Keratinocyte (primary cell): ENCODE measurements around the gene KIF22. TPM values are rescaled to one million over a fixed set of nuclear protein-coding genes. Genes with fewer than 3 reads are reported as not detected.

Source experiments
- DNase-seq: peaks from one replicate; pipeline ENCODE4 v3.0.0-alpha.2; 2011; ENCODE audit warnings: low read depth, missing footprints, low spot score
- FAIRE-seq: peaks from 2 replicates; lab custom pipeline; 2011; peaks lifted over from hg19 to GRCh38; lab: Jason Lieb, UNC
- H2AFZ ChIP-seq: 2 replicates; pipeline ENCODE4 v1.6.0; 2012; ENCODE audit warnings: low read length, control low read depth, inconsistent platforms; ENCODE audit not compliant: control insufficient read depth
- H3K27ac ChIP-seq: 2 replicates; pipeline ENCODE4 v1.5.1; 2011; ENCODE audit warnings: low read length; ENCODE audit not compliant: control insufficient read depth, insufficient read depth
- H3K27me3 ChIP-seq: 3 replicates; pipeline ENCODE4 v1.6.0; 2011; ENCODE audit warnings: low read length; ENCODE audit not compliant: control insufficient read depth, insufficient read depth; ENCODE audit errors: extremely low read depth
- H3K36me3 ChIP-seq, 2 experiments: 2 replicates in 1 of 2; 3 replicates in 1 of 2; pipeline ENCODE4 v1.5.1; 2011; ENCODE audit warnings: low read length in 2 of 2, mild to moderate bottlenecking in 1 of 2; ENCODE audit not compliant: control insufficient read depth in 2 of 2, insufficient read depth in 2 of 2; ENCODE audit errors: extremely low read depth in 1 of 2
- H3K4me1 ChIP-seq: 3 replicates; pipeline ENCODE4 v1.5.1; 2011; ENCODE audit warnings: low read length; ENCODE audit not compliant: control insufficient read depth, insufficient read depth; ENCODE audit errors: extremely low read depth
- H3K4me2 ChIP-seq: 3 replicates; pipeline ENCODE4 v1.6.0; 2011; ENCODE audit warnings: low read depth, low read length; ENCODE audit not compliant: control insufficient read depth, insufficient read depth; ENCODE audit errors: extremely low read depth
- H3K4me3 ChIP-seq, 3 experiments: fragments of 200-600 bp in 1 of 3; sonication (generic) in 1 of 3; 2 replicates in 2 of 3; 3 replicates in 1 of 3; pipeline ENCODE4 v1.5.1; 2011 to 2016; ENCODE audit warnings: low read length in 3 of 3, mild to moderate bottlenecking in 3 of 3, control low read depth in 2 of 3, inconsistent platforms in 1 of 3, low read depth in 1 of 3, mixed read lengths in 1 of 3, mixed run types in 1 of 3, moderate library complexity in 1 of 3; ENCODE audit not compliant: control insufficient read depth in 2 of 3, insufficient read depth in 2 of 3; ENCODE audit errors: extremely low read depth in 1 of 3
- H3K79me2 ChIP-seq: 2 replicates; pipeline ENCODE4 v1.6.0; 2012; ENCODE audit warnings: low read length; ENCODE audit not compliant: control insufficient read depth, insufficient read depth
- H3K9ac ChIP-seq: 3 replicates; pipeline ENCODE4 v1.6.0; 2011; ENCODE audit warnings: low read length; ENCODE audit not compliant: control insufficient read depth, insufficient read depth; ENCODE audit errors: extremely low read depth
- H3K9me1 ChIP-seq: 3 replicates; pipeline ENCODE4 v1.6.0; 2011; ENCODE audit warnings: low read length; ENCODE audit not compliant: control insufficient read depth, insufficient read depth; ENCODE audit errors: extremely low read depth
- H3K9me3 ChIP-seq: 2 replicates; pipeline ENCODE4 v1.5.1; 2012; ENCODE audit warnings: low read depth, low read length; ENCODE audit not compliant: control insufficient read depth
- H4K20me1 ChIP-seq: 3 replicates; pipeline ENCODE4 v1.6.0; 2011; ENCODE audit warnings: low read length; ENCODE audit not compliant: control insufficient read depth, insufficient read depth; ENCODE audit errors: extremely low read depth
- CTCF ChIP-seq, 3 experiments: IDR thresholded peaks in 1 of 3; conservative IDR thresholded peaks in 1 of 3; optimal IDR thresholded peaks in 1 of 3; 2 replicates in 2 of 3; 3 replicates in 1 of 3; pipeline versions ENCODE3 to v1.5.1; 2011; ENCODE audit warnings: low read length in 3 of 3, mild to moderate bottlenecking in 3 of 3, moderate library complexity in 2 of 3, control low read depth in 1 of 3, inconsistent platforms in 1 of 3; ENCODE audit not compliant: insufficient read depth in 2 of 3; ENCODE audit errors: extremely low read depth in 1 of 3
- EZH2 ChIP-seq: IDR thresholded peaks from one replicate; pipeline ENCODE4 v1.6.1; 2012; ENCODE audit warnings: inconsistent platforms, mild to moderate bottlenecking, low read length, moderate library complexity
- dilution Hi-C: fragments of 300-500 bp; cut with MboI; formaldehyde crosslinking; loops from one replicate; pipeline ENCODE4 v1.7.0; 2020; ENCODE audit warnings: low sequenced_read_pairs; ENCODE audit not compliant: extremely low pct_ligation_motif_present
- polyA plus RNA-seq, 5 experiments: library from polyadenylated mRNA; depleted of rRNA in 3 of 5; stranded (reverse) in 3 of 5; stranded (forward) in 1 of 5; unstranded in 1 of 5; fragments of >200 nt; gene quantifications; 1 replicate in 1 of 5; 2 replicates in 3 of 5; 3 replicates in 1 of 5; pipeline versions ENCODE4 v1.2.1 to v1.2.3, GENCODE V29; 2011 to 2012; ENCODE audit warnings: missing spikeins in 2 of 5, low read depth in 1 of 5, low replicate concordance in 1 of 5

Gene KIF22
- polyA plus RNA-seq, 1 donor (not counting 4 experiments of a cell fraction or from before 2014, with no cell fraction given), result 43.7 TPM

GRCh38 chr16:29774730-29775129, 15.8 kb upstream of the KIF22 start:
- Histone ChIP-seq H3K27me3 (no peaks in the 10 kb centered on the region), H4K20me1 (no peaks in the 10 kb centered on the region), H3K4me1 (peaks cover 20% of the 10 kb centered on the region), H3K79me2 (no peaks in the 10 kb centered on the region), H2AFZ (no peak overlapping the region), H3K27ac (no peak overlapping the region), H3K4me3 (no peak overlapping the region), H3K9me1 (no peaks in the 10 kb centered on the region), H3K9ac (no peak overlapping the region), H3K9me3 (no peaks in the 10 kb centered on the region), H3K36me3 (no peaks in the 10 kb centered on the region), H3K4me2 (no peak overlapping the region)
- DNase-seq (no peak), FAIRE-seq (no peak)
- dilution Hi-C loops, result no loop called here
- TF ChIP-seq EZH2, result no peak
- TF ChIP-seq CTCF (optimal IDR thresholded peaks at IDR 0.05 in 1 of 3, IDR thresholded peaks at IDR 0.05 in 1 of 3, conservative IDR thresholded peaks at IDR 0.05 in 1 of 3; ENCODE audit: extremely low read depth in 1 of 3, insufficient read depth in 2 of 3, low read length in 3 of 3), result no peak

- FAIRE-seq, result peak; percentile 75
Measured at GRCh38 chr16:29775742-29776408, 14.7 kb upstream of the KIF22 start.

More at GRCh38 chr16:29775742-29776408, 14.7 kb upstream of the KIF22 start:
- dilution Hi-C loops, result no loop called here
- Histone ChIP-seq H3K36me3 (no peaks in the 10 kb centered on the region), H3K27ac (no peak overlapping the region), H3K79me2 (no peaks in the 10 kb centered on the region), H3K4me2 (peak overlapping the region; percentile 39), H3K9me3 (no peaks in the 10 kb centered on the region), H3K9ac (no peak overlapping the region), H3K9me1 (no peaks in the 10 kb centered on the region), H4K20me1 (no peaks in the 10 kb centered on the region), H3K4me3 (no peak overlapping the region), H2AFZ (peak overlapping the region; percentile 85), H3K4me1 (peaks cover 25% of the 10 kb centered on the region), H3K27me3 (no peaks in the 10 kb centered on the region)
- no peak for DNase-seq
- TF ChIP-seq EZH2 (no peak), CTCF (optimal IDR thresholded peaks at IDR 0.05 in 1 of 3, IDR thresholded peaks at IDR 0.05 in 1 of 3, conservative IDR thresholded peaks at IDR 0.05 in 1 of 3; ENCODE audit: extremely low read depth in 1 of 3, insufficient read depth in 2 of 3, low read length in 3 of 3) (no peak)
